ENCODE results near the gene TSC22D3.
"Not testable (repeated sequence)": the region's sequence is repeated elsewhere in the genome, so short reads cannot be mapped to it uniquely, and the experiment has no call there.

TSC22D3 gene

GRCh38 chrX:107818900-107819521 is 43.4 kb upstream of the TSC22D3 start:
- Histone ChIP-seq H3K4me1 (ENCODE audit: insufficient read depth, low read length, severe bottlenecking) (no peaks in the 10 kb centered on the region), H3K36me3 (ENCODE audit: insufficient read depth, low read length) (no peaks in the 10 kb centered on the region), H3K27me3 (ENCODE audit: insufficient read depth, low read length) (no peaks in the 10 kb centered on the region), H3F3A (ENCODE audit: insufficient read depth, low read length) (no peaks in the 10 kb centered on the region), H3K79me2 (ENCODE audit: insufficient read depth, low read length) (no peaks in the 10 kb centered on the region), H2AFZ (ENCODE audit: low read length) (no peak overlapping the region), H3K4me3 (ENCODE audit: low read depth, low read length, poor library complexity, severe bottlenecking) (no peak overlapping the region), H3K9me3 (ENCODE audit: low read length) (no peaks in the 10 kb centered on the region), H3K9ac (ENCODE audit: low read length) (no peak overlapping the region), H3K9me2 (ENCODE audit: low read depth, low read length) (no peaks in the 10 kb centered on the region), H3K27ac (ENCODE audit: low read depth, low read length, poor library complexity, severe bottlenecking) (no peak overlapping the region), H3K4me2 (ENCODE audit: low read length) (no peak overlapping the region), H4K20me1 (ENCODE audit: insufficient read depth, low read length) (no peaks in the 10 kb centered on the region)
- no peak for TF ChIP-seq CTCF (IDR thresholded peaks at IDR 0.05; ENCODE audit: low read length)
- no peak for TF ChIP-seq EZH2 (IDR thresholded peaks at IDR 0.05; ENCODE audit: borderline replicate concordance, low read length)

GRCh38 chrX:107810053-107810452 is 34.5 kb upstream of the TSC22D3 start:
- not testable (repeated sequence) for H3K4me3 ChIP-seq (ENCODE audit: low read depth, low read length, poor library complexity, severe bottlenecking); H2AFZ ChIP-seq (ENCODE audit: low read length); H3K27me3 ChIP-seq (ENCODE audit: insufficient read depth, low read length); H4K20me1 ChIP-seq (ENCODE audit: insufficient read depth, low read length); H3F3A ChIP-seq (ENCODE audit: insufficient read depth, low read length); H3K9me2 ChIP-seq (ENCODE audit: low read depth, low read length); H3K79me2 ChIP-seq (ENCODE audit: insufficient read depth, low read length); H3K4me2 ChIP-seq (ENCODE audit: low read length); H3K4me1 ChIP-seq (ENCODE audit: insufficient read depth, low read length, severe bottlenecking); H3K27ac ChIP-seq (ENCODE audit: low read depth, low read length, poor library complexity, severe bottlenecking); H3K9me3 ChIP-seq (ENCODE audit: low read length); H3K9ac ChIP-seq (ENCODE audit: low read length); H3K36me3 ChIP-seq (ENCODE audit: insufficient read depth, low read length)

- no peaks in the 10 kb centered on the region for H3K27me3 ChIP-seq (ENCODE audit: insufficient read depth, low read length)
- H3K9me2 ChIP-seq (ENCODE audit: low read depth, low read length) = no peaks in the 10 kb centered on the region
- no peaks in the 10 kb centered on the region for H4K20me1 ChIP-seq (ENCODE audit: insufficient read depth, low read length)
- H3K4me2 ChIP-seq (ENCODE audit: low read length) = no peak overlapping the region
- H3K4me3 ChIP-seq (ENCODE audit: low read depth, low read length, poor library complexity, severe bottlenecking) = no peak overlapping the region
- no peaks in the 10 kb centered on the region for H3K79me2 ChIP-seq (ENCODE audit: insufficient read depth, low read length)
- no peak overlapping the region for H2AFZ ChIP-seq (ENCODE audit: low read length)
- no peaks in the 10 kb centered on the region for H3K9me3 ChIP-seq (ENCODE audit: low read length)
- no peaks in the 10 kb centered on the region for H3K4me1 ChIP-seq (ENCODE audit: insufficient read depth, low read length, severe bottlenecking)
- H3K36me3 ChIP-seq (ENCODE audit: insufficient read depth, low read length) = no peaks in the 10 kb centered on the region
- no peak for TF ChIP-seq EZH2 (IDR thresholded peaks at IDR 0.05; ENCODE audit: borderline replicate concordance, low read length)
- TF ChIP-seq CTCF (IDR thresholded peaks at IDR 0.05; ENCODE audit: low read length) = no peak
- no peaks in the 10 kb centered on the region for H3F3A ChIP-seq (ENCODE audit: insufficient read depth, low read length)
- no peak overlapping the region for H3K27ac ChIP-seq (ENCODE audit: low read depth, low read length, poor library complexity, severe bottlenecking)
- H3K9ac ChIP-seq (ENCODE audit: low read length) = no peak overlapping the region
Observed at GRCh38 chrX:107805179-107805578, 29.6 kb upstream of the TSC22D3 start.

- Histone ChIP-seq H3K27me3 (ENCODE audit: insufficient read depth, low read length) (no peaks in the 10 kb centered on the region), H3K4me2 (ENCODE audit: low read length) (no peak overlapping the region), H3K27ac (ENCODE audit: low read depth, low read length, poor library complexity, severe bottlenecking) (no peak overlapping the region), H3K4me1 (ENCODE audit: insufficient read depth, low read length, severe bottlenecking) (no peaks in the 10 kb centered on the region), H3K4me3 (ENCODE audit: low read depth, low read length, poor library complexity, severe bottlenecking) (no peak overlapping the region), H3K9ac (ENCODE audit: low read length) (no peak overlapping the region), H3K9me3 (ENCODE audit: low read length) (no peaks in the 10 kb centered on the region), H3K36me3 (ENCODE audit: insufficient read depth, low read length) (no peaks in the 10 kb centered on the region), H4K20me1 (ENCODE audit: insufficient read depth, low read length) (no peaks in the 10 kb centered on the region), H2AFZ (ENCODE audit: low read length) (no peak overlapping the region), H3K9me2 (ENCODE audit: low read depth, low read length) (no peaks in the 10 kb centered on the region), H3F3A (ENCODE audit: insufficient read depth, low read length) (no peaks in the 10 kb centered on the region), H3K79me2 (ENCODE audit: insufficient read depth, low read length) (no peaks in the 10 kb centered on the region)
- TF ChIP-seq EZH2 (IDR thresholded peaks at IDR 0.05; ENCODE audit: borderline replicate concordance, low read length) = no peak
- TF ChIP-seq CTCF (IDR thresholded peaks at IDR 0.05; ENCODE audit: low read length) = no peak
Observed at GRCh38 chrX:107804427-107804826, 28.8 kb upstream of the TSC22D3 start.

Measured in OCI-LY1 (cell line).